HepG2 (cell line): ENCODE data around the gene DLST. TPM values are rescaled to one million over a fixed set of nuclear protein-coding genes. Genes with fewer than 3 reads are reported as not detected.

Source experiments
- CSRNP2 ChIP-seq: sonication (generic); formaldehyde crosslinking; conservative IDR thresholded peaks from 2 replicates; pipeline ENCODE4 v1.8.0; 2022; ENCODE audit warnings: low read depth, missing genetic modification reagents
- EHMT2 ChIP-seq: fragments of 200-600 bp; sonication (generic); IDR thresholded peaks from 2 replicates; pipeline ENCODE4 v1.7.0; 2017; ENCODE audit warnings: antibody characterized with exemption, low read depth, low read length, borderline replicate concordance
- HOXA9 ChIP-seq: sonication (generic); formaldehyde crosslinking; IDR thresholded peaks from 2 replicates; pipeline ENCODE4 v1.8.1; 2022; ENCODE audit warnings: missing genetic modification reagents, mild to moderate bottlenecking, moderate library complexity, borderline replicate concordance
- IKZF1 ChIP-seq: fragments of 450-650 bp; IDR thresholded peaks from 2 replicates; pipeline ENCODE4 v1.7.1; 2016
- JDP2 ChIP-seq: sonication (generic); formaldehyde crosslinking; IDR thresholded peaks from 2 replicates; pipeline ENCODE4 v1.8.1; 2022; ENCODE audit warnings: missing genetic modification reagents, borderline replicate concordance
- MIER2 ChIP-seq: IDR thresholded peaks from 2 replicates; pipeline ENCODE4 v1.6.1; 2016; ENCODE audit warnings: missing biosample characterization, missing genetic modification reagents
- PLRG1 ChIP-seq: fragments of 450-650 bp; conservative IDR thresholded peaks from 2 replicates; pipeline ENCODE4 v1.6.1; 2016
- ZBTB44 ChIP-seq: sonication (generic); formaldehyde crosslinking; IDR thresholded peaks from 2 replicates; pipeline ENCODE4 v1.4.0; 2020; ENCODE audit warnings: missing genetic modification reagents
- ZNF142 ChIP-seq: sonication (generic); formaldehyde crosslinking; IDR thresholded peaks from 2 replicates; pipeline ENCODE4 v1.4.0; 2020; ENCODE audit warnings: missing genetic modification reagents
- ZNF513 ChIP-seq: sonication (generic); formaldehyde crosslinking; conservative IDR thresholded peaks from 2 replicates; pipeline ENCODE4 v1.5.0; 2020; ENCODE audit warnings: missing genetic modification reagents
- ZNF572 ChIP-seq: sonication (generic); formaldehyde crosslinking; IDR thresholded peaks from 2 replicates; pipeline ENCODE4 v1.5.1; 2020; ENCODE audit warnings: mild to moderate bottlenecking, missing genetic modification reagents
- polyA plus RNA-seq, 8 experiments: library from polyadenylated mRNA; depleted of rRNA in 3 of 8; stranded (reverse) in 7 of 8; unstranded in 1 of 8; fragments of >200 nt; fragmentation: Illumina TruSeq in 4 of 8; extraction: Trizol in 4 of 8; gene quantifications; 2 replicates each; pipeline versions ENCODE4 v1.2.1 to v1.2.3, GENCODE V29; 2011 to 2016; ENCODE audit warnings: low read depth in 4 of 8, missing spikeins in 1 of 8, mixed read lengths in 1 of 8; ENCODE audit not compliant: insufficient read depth in 1 of 8
- total RNA-seq, 5 experiments: library from RNA; depleted of rRNA; stranded (reverse); fragments of >200 nt; fragmentation: Illumina TruSeq; extraction: Trizol; gene quantifications; 2 replicates each; pipeline ENCODE4 v1.2.3, GENCODE V29; 2016; ENCODE audit warnings: low read depth in 1 of 5

Gene DLST
- total and polyA plus RNA-seq, 2 of the 13 experiments (the other 11 are each of a cell fraction or from before 2014, with no cell fraction given) = 56.5 to 94.3 TPM

GRCh38 chr14:74881431-74882102, at the start of gene DLST (continued):
- TF ChIP-seq ZNF142 (CRISPR knock-in tag) = 0 out of 2 replicates have a peak, but pooled peaks have one; percentile 31
- no peak for TF ChIP-seq EHMT2
- TF ChIP-seq ZNF572 (CRISPR knock-in tag) = peak; percentile 23; the same call in 1 of the 2 replicates
- TF ChIP-seq ZBTB44 = peak; percentile 28; the same call in 1 of the 2 replicates
- TF ChIP-seq MIER2 (CRISPR knock-in tag) = 0 out of 2 replicates have a peak, but pooled peaks have one; percentile 58
- peak; percentile 89; the same call in 1 of the 2 replicates for TF ChIP-seq ZNF513
- TF ChIP-seq JDP2 (CRISPR knock-in tag) = no peak; the same call in 1 of the 2 replicates
- TF ChIP-seq HOXA9 = 0 out of 2 replicates have a peak, but pooled peaks have one; percentile 47
- TF ChIP-seq PLRG1 = no peak
- TF ChIP-seq IKZF1 = no peak
- peak; percentile 71; the same call in 1 of the 2 replicates for TF ChIP-seq CSRNP2 (CRISPR knock-in tag)
